Activated naive CD8-positive, alpha-beta T cell treated with anti-CD3 and anti-CD28 coated beads, Interleukin-2, amount 50 U/mL, for 16 hours (primary cell): Measurements from ENCODE around the gene BTRC.
"Not testable (repeated sequence)": the region's sequence is repeated elsewhere in the genome, so short reads cannot be mapped to it uniquely, and the experiment has no call there.

Source experiments
- DNase-seq: peaks from one replicate; pipeline ENCODE4 v3.0.0-alpha.2; 2020; ENCODE audit warnings: low read depth, low spot score

Gene BTRC

DNA sequence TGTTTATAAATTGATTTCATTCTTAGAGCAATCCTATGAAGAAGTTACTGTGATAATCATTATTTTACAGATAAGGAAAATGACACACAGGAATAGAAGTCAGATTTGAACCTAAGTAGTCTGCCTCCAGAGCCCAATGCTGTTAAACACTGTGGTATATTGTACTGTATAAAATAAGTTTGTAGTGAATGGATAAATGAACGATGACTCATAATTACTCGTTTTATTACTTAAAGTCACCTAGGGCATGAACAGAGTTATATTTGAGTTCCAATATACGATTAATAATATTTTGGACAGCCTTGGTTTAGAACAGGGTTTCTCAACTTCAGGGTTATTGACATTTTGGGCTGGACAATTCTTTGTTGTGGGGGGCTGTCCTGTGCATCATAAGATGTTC is 7.8 kb upstream of the BTRC start:
- no peak for DNase-seq

GRCh38 chr10:101351017-101351416 is 2.9 kb upstream of the BTRC start:
- no peak for DNase-seq

DNA sequence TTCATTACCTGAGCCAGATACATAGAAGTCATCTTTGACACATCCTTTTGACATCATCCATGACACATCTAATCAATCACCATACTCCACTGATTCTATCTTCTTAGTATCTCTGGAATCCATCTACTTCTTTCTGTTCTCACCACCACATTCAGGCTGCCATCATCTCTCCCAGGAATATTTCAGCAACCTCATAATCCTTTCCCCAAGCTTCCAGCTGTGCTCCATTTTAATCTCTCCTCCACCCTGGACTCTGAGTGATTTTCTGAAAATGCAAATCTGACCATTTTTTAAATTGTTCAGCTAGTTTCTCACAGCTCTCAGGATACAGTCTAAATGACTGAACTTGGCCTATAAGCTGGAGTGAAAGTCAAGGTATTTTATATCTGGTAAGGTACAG is 2.5 kb upstream of the BTRC start:
- DNase-seq = no peak

- not testable (repeated sequence) for DNase-seq
Observed at GRCh38 chr10:101352857-101353256, 1.1 kb upstream of the BTRC start.

- no peak for DNase-seq
Observed at GRCh38 chr10:101354328-101355071, 535 bp downstream of the BTRC start.

DNA sequence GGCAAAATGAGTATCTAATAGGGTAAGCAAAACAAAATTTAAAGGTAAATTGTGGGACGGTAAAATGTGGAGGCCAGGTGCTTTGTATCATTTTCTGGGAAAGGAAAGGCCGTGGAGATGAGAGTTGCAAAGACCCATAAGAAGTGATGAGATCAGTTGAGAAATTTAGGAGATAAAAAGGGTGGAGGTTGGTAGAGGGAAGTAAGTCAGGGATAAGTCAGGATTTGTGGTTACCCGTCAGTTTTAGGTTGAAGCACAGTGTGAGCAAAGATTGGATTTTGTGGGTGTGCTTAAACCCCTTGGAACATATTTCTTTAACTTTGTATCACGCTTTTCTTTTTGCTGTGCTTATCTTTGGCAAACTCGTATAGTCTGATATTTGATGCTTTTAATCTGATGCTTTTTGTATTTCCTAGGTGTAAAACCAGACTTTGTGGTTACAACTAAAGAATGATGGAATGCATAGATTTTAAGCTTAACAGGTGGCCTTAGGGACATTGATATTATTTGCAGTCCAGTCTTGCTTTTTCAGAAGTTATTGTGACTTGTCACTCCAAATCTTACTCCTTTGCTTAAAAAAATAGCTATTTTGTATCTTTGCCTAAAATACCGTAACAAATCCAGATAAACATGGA is 1.2 kb downstream of the BTRC start:
- no peak for DNase-seq

GRCh38 chr10:101356132-101356531 is 2.2 kb downstream of the BTRC start:
- DNase-seq = no peak

DNA sequence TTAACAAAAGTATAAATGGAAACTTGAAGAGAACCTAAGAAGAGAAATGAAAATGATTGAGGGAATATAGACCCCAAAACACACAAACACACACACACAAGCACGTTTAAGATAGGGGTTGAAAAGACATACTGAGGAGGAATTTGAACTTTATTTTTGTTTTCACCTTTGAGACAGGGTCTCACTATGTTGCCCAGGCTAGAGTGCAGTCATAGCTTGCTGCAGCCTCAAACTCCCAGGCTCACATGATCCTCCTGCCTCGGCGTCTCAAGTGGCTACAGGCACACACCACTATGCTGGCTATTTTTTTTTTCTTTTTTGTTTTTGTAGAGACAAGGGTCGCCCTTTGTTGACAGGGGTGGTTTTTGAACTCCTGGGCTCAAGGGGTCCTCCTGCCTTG is 4.0 kb downstream of the BTRC start:
- no peak for DNase-seq

DNA sequence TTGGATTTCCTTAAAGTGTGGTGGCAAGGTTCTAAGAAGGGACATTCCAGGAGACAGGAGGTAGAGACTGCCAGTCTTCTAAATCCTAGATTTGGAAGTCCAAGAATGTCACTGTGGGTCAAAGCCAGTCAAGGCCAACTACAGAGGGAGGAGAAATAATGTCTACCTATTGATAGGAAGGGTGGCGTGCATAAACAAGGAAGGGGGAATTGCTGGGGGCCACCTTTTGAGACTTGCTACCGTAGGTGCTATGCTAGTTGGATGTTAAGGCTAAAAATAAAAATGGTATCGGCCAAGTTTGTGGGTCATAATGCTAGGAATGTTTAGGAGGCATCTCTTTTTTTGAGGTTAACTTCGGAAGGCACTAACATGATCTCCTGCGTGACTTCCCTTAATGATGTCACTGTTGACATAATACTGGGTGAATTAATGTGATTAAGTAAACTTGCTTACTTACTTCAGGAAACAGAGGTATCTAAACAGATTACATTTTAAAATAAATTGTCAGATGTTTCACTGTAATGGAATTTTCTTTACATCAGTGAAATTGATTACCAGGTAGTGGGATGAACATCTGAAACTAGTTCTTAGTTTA is 4.8 kb downstream of the BTRC start:
- no peak for DNase-seq

DNA sequence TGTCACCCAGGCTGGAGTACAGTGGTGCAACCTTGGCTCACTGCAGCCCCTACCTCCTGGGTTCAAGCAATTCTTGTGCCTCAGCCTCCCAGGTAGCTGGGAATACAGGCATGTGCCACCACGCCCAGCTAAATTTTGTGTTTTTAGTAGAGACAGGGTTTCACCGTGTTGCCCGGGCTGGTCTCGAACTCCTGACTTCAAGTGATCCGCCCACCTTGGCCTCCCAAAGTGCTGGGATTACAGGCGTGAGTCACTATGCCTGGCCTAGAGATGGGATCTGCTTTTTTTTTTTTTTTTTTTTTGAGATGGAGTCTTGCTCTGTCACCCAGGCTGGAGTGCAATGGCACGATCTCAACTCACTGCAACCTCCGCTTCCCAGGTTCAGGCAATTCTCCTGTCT is 6.1 kb downstream of the BTRC start:
- not testable (repeated sequence) for DNase-seq

DNA sequence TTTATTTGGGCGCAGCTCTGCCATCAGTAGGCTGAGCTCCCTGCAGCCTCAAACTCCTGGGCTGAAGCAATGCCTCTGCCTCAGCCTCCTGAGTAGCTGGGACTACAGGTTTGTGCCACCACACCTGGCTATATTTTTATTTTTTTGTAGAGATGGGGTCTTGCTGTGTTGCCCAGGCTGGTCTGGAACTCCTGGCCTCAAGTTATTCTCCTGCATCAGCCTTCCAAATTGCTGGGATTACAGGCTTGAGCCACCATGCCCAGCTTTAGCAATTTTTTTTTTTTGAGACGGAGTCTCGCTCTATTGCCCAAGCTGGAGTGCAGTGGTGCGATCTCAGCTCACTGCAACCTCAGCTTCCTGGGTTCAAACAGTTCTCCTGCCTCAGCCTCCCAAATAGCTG is 6.9 kb downstream of the BTRC start:
- DNase-seq = not testable (repeated sequence)

GRCh38 chr10:101363850-101364400 is 10.0 kb downstream of the BTRC start:
- DNase-seq = no peak

- no peak for DNase-seq
Observed at GRCh38 chr10:101364721-101365120, 10.8 kb downstream of the BTRC start.

- no peak for DNase-seq
Observed at GRCh38 chr10:101367569-101368453, 13.8 kb downstream of the BTRC start.

- no peak for DNase-seq
Observed at GRCh38 chr10:101373063-101373462, 19.1 kb downstream of the BTRC start.

DNA sequence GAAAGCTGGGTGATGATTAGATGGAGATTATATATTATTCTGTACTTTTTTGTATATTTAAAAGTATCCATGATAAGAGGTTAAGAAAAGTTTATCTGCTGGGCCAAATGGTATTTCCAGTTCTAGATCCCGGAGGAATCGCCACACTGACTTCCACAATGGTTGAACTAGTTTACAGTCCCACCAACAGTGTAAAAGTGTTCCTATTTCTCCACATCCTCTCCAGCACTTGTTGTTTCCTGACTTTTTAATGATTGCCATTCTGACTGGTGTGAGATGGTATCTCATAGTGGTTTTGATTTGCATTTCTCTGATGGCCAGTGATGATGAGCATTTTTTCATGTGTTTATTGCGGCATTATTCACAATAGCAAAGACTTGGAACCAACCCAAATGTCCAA is 20.0 kb downstream of the BTRC start:
- not testable (repeated sequence) for DNase-seq

DNA sequence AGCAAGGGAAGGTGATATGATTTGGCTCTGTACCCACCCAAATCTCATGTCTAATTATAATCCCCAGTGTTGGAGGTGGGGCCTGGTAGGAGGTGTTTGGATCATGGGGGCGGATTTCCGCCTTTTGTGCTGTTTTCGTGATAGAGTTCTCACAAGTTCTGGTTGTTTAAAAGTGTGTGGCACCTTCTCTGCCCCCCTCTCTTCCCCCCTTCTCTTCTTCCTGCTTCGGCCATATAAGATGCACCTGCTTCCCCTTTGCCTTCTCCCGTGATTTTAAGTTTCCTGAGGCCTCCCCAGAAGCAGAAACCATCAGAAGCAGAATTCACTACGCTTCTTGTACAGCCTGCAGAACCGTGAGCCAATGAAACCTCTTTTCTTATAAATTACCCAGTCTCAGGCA is 21.1 kb downstream of the BTRC start:
- no peak for DNase-seq

- no peak for DNase-seq
Observed at GRCh38 chr10:101379663-101380352, 25.8 kb downstream of the BTRC start.

GRCh38 chr10:101380353-101381017 is 26.5 kb downstream of the BTRC start:
- no peak for DNase-seq

DNA sequence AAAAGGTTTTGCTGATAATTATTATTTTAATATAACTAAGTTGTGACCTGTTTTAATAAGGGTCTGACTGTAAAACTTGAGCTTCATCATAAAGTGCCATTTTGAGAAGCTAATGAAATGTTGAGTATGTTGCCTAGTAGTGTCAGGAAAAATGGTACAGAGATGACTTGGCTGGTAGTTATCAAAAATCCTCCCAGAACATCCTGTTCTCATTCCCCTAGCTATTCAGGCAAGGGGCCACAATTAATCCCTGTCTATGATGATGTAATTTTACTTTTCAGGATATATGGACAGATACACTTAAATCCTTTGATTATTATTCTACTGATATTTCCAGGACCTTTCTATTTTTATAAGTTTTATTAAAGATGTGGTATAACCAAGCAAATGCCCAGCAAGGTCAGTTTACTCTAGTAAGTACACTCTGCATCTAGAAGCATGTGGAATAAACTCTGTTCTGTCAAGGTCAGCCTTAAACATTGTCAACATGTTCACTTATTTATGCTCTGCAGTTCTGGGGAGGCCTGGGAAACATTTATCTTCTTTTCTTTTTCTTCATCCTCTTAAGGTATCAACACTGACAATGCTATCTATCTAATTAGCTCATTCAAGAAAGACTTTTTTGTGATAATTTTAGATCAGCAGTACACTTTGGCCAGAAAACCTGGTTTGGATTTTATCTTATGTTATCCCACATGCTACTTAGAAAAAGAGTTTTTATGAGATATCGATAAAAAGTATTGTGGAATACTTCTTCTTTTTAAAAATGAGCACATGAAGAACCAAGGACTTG is 32.1 kb downstream of the BTRC start:
- DNase-seq = no peak
